GM12864 (cell line): ENCODE measurements around the gene NANOS2.

Experiments used
- DNase-seq: peaks from one replicate; pipeline ENCODE4 v3.0.0-alpha.2; 2011; ENCODE audit warnings: low read depth
- H3K4me3 ChIP-seq: 2 replicates; pipeline ENCODE4 v1.5.1; 2011; ENCODE audit warnings: mild to moderate bottlenecking, low read depth, low read length, control low read depth
- CTCF ChIP-seq: IDR thresholded peaks from 2 replicates; pipeline ENCODE4 v1.5.1; 2011; ENCODE audit warnings: low read depth, mild to moderate bottlenecking, moderate library complexity, low read length, control low read depth, inconsistent platforms; ENCODE audit errors: missing control alignments

The NANOS2 gene

GRCh38 chr19:45931055-45931454 is 16.5 kb upstream of the NANOS2 start:
- no peak overlapping the region for H3K4me3 ChIP-seq
- DNase-seq = no peak
- TF ChIP-seq CTCF = no peak

GRCh38 chr19:45929247-45929646 is 14.7 kb upstream of the NANOS2 start:
- DNase-seq = no peak
- TF ChIP-seq CTCF = no peak
- no peak overlapping the region for H3K4me3 ChIP-seq

GRCh38 chr19:45927565-45928261 is 13.1 kb upstream of the NANOS2 start:
- H3K4me3 ChIP-seq = peak overlapping the region; percentile 26; the same call in 1 of the 2 replicates
- DNase-seq = peak; percentile 84
- no peak for TF ChIP-seq CTCF

- no peak for TF ChIP-seq CTCF
- no peak overlapping the region for H3K4me3 ChIP-seq
- DNase-seq = no peak
Measured at GRCh38 chr19:45924891-45925447, 10.4 kb upstream of the NANOS2 start.

- DNase-seq = no peak
- no peak overlapping the region for H3K4me3 ChIP-seq
- TF ChIP-seq CTCF = peak; percentile 46
Measured at GRCh38 chr19:45922281-45922680, 7.7 kb upstream of the NANOS2 start.

GRCh38 chr19:45920458-45920857 is 5.9 kb upstream of the NANOS2 start:
- DNase-seq = no peak
- no peak overlapping the region for H3K4me3 ChIP-seq
- no peak for TF ChIP-seq CTCF

GRCh38 chr19:45919678-45920077 is 5.1 kb upstream of the NANOS2 start:
- DNase-seq = no peak
- no peak for TF ChIP-seq CTCF
- H3K4me3 ChIP-seq = no peak overlapping the region
